CD4-positive, alpha-beta T cell treated with Interleukin-10 for 1 hour (primary cell): ENCODE results near the gene PRPF31.

Experiments used
- DNase-seq: peaks from one replicate; pipeline ENCODE4 v3.0.0-alpha.2; 2020

PRPF31 gene

GRCh38 chr19:54142166-54142780 is 26.7 kb downstream of the PRPF31 start:
- no peak for DNase-seq

GRCh38 chr19:54145541-54146158 is 30.1 kb downstream of the PRPF31 start:
- DNase-seq, result no peak

GRCh38 chr19:54147676-54148075 is 32.1 kb downstream of the PRPF31 start:
- DNase-seq, result no peak

GRCh38 chr19:54148158-54148557 is 32.6 kb downstream of the PRPF31 start:
- DNase-seq, result no peak

GRCh38 chr19:54149021-54149812 is 33.7 kb downstream of the PRPF31 start:
- no peak for DNase-seq

- no peak for DNase-seq
Measured at GRCh38 chr19:54151362-54152035, 35.9 kb downstream of the PRPF31 start.

- DNase-seq, result no peak
Measured at GRCh38 chr19:54152267-54152666, 36.7 kb downstream of the PRPF31 start.

GRCh38 chr19:54152878-54153524 is 37.4 kb downstream of the PRPF31 start:
- DNase-seq, result no peak

- DNase-seq, result no peak
Measured at GRCh38 chr19:54153731-54154326, 38.3 kb downstream of the PRPF31 start.

- DNase-seq, result peak; percentile 50
Measured at GRCh38 chr19:54154603-54155345, 39.2 kb downstream of the PRPF31 start.

- no peak for DNase-seq
Measured at GRCh38 chr19:54155694-54156093, 40.1 kb downstream of the PRPF31 start.

GRCh38 chr19:54156490-54156889 is 40.9 kb downstream of the PRPF31 start:
- no peak for DNase-seq

- no peak for DNase-seq
Measured at GRCh38 chr19:54156953-54157352, 41.4 kb downstream of the PRPF31 start.

- DNase-seq, result peak; percentile 22
Measured at GRCh38 chr19:54158812-54159351, 43.3 kb downstream of the PRPF31 start.

GRCh38 chr19:54159352-54160181 is 44.0 kb downstream of the PRPF31 start, which contains the start of gene LENG1:
Gene LENG1 (minus strand): TSS chr19:54159721. CDS start chr19:54159695, 26 bp downstream.
- DNase-seq, result peak; percentile 100

GRCh38 chr19:54160182-54160811 is 44.7 kb downstream of the PRPF31 start:
- no peak for DNase-seq

GRCh38 chr19:54160854-54161253 is 45.3 kb downstream of the PRPF31 start:
- DNase-seq, result no peak

- peak; percentile 82 for DNase-seq
Measured at GRCh38 chr19:54162241-54162805, 46.8 kb downstream of the PRPF31 start.

GRCh38 chr19:54162884-54163283 is 47.3 kb downstream of the PRPF31 start:
- no peak for DNase-seq
